Measurements from ENCODE around the gene FADD. TPM values are rescaled to one million over a fixed set of nuclear protein-coding genes. Genes with fewer than 3 reads are reported as not detected.

Gene FADD
- total and polyA plus RNA-seq, 2 donors from 2014 or later: 27.8 to 31.5 TPM

DNA sequence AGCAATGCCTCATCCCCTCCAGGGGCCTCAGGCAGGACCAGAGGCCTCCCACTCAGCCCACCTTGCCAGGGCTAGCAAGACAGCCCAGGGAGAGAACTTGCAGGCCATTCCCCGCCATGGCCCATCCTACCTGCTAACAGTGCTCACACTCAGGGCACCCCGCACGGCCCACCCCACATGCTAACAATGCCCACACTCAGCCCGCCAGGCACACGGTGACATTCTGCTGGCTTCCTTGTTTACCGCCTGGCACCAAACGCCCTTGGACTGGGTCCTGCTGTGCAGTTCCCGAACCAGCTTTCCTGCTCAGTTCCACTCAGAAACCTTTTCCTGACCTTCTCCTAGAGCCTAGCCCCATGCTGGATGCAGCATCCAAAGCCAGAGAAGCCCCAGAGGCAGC is 33.5 kb upstream of the FADD start:
- DNase-seq (no peak), FAIRE-seq (no peak)
- Histone ChIP-seq H3K4me1 (ENCODE audit: control insufficient read depth in 2 of 3, insufficient read depth in 2 of 3, low read depth in 1 of 3, low read length in 3 of 3) (no peaks in the 10 kb centered on the region), H3K36me3 (ENCODE audit: control insufficient read depth in 2 of 3, insufficient read depth in 3 of 3, low read length in 3 of 3) (no peaks in the 10 kb centered on the region), H3K27ac (ENCODE audit: low read depth in 2 of 2, low read length in 2 of 2) (no peak overlapping the region), H3K9ac (ENCODE audit: low read length in 3 of 3) (no peak overlapping the region), H3K4me3 (ENCODE audit: low read length in 3 of 3) (no peak overlapping the region), H3K9me3 (ENCODE audit: control insufficient read depth in 2 of 3, insufficient read depth in 1 of 3, low read length in 3 of 3) (no peaks in the 10 kb centered on the region), H3K27me3 (ENCODE audit: control insufficient read depth, insufficient read depth, low read length) (no peaks in the 10 kb centered on the region)
- no peak for TF ChIP-seq CTCF (IDR thresholded peaks at IDR 0.05; ENCODE audit: borderline replicate concordance, extremely low read depth, insufficient read depth)
- intact Hi-C loops (cut with DNase I): no loop called here

- Histone ChIP-seq H3K27me3 (ENCODE audit: control insufficient read depth, insufficient read depth, low read length) (no peaks in the 10 kb centered on the region), H3K9me3 (ENCODE audit: control insufficient read depth in 2 of 3, insufficient read depth in 1 of 3, low read length in 3 of 3) (no peaks in the 10 kb centered on the region), H3K4me1 (ENCODE audit: control insufficient read depth in 2 of 3, insufficient read depth in 2 of 3, low read depth in 1 of 3, low read length in 3 of 3) (no peaks in the 10 kb centered on the region), H3K9ac (ENCODE audit: low read length in 3 of 3) (no peak overlapping the region), H3K27ac (ENCODE audit: low read depth in 2 of 2, low read length in 2 of 2) (no peak overlapping the region), H3K36me3 (ENCODE audit: control insufficient read depth in 2 of 3, insufficient read depth in 3 of 3, low read length in 3 of 3) (no peaks in the 10 kb centered on the region), H3K4me3 (ENCODE audit: low read length in 3 of 3) (no peak overlapping the region)
- no peak for FAIRE-seq
- DNase-seq: no peak
- TF ChIP-seq CTCF (IDR thresholded peaks at IDR 0.05; ENCODE audit: borderline replicate concordance, extremely low read depth, insufficient read depth): no peak
- intact Hi-C loops (cut with DNase I): no loop called here
These were observed 32.4 kb upstream of the FADD start for GRCh38 chr11:70170596-70171210.

- no peaks in the 10 kb centered on the region for H3K27me3 ChIP-seq (ENCODE audit: control insufficient read depth, insufficient read depth, low read length)
- no peak overlapping the region for H3K9ac ChIP-seq (ENCODE audit: low read length in 3 of 3)
- no peak overlapping the region for H3K4me3 ChIP-seq (ENCODE audit: low read length in 3 of 3)
- DNase-seq (no peak), FAIRE-seq (no peak)
- H3K9me3 ChIP-seq (ENCODE audit: control insufficient read depth in 2 of 3, insufficient read depth in 1 of 3, low read length in 3 of 3): no peaks in the 10 kb centered on the region
- H3K4me1 ChIP-seq (ENCODE audit: control insufficient read depth in 2 of 3, insufficient read depth in 2 of 3, low read depth in 1 of 3, low read length in 3 of 3): no peaks in the 10 kb centered on the region
- TF ChIP-seq CTCF (IDR thresholded peaks at IDR 0.05; ENCODE audit: borderline replicate concordance, extremely low read depth, insufficient read depth): no peak
- no peak overlapping the region for H3K27ac ChIP-seq (ENCODE audit: low read depth in 2 of 2, low read length in 2 of 2)
- H3K36me3 ChIP-seq (ENCODE audit: control insufficient read depth in 2 of 3, insufficient read depth in 3 of 3, low read length in 3 of 3): no peaks in the 10 kb centered on the region
- intact Hi-C loops (cut with DNase I): no loop called here
These were observed 30.1 kb upstream of the FADD start for GRCh38 chr11:70173018-70173417.
